Spleen (tissue), 7 donors: Measurements from ENCODE around the gene HSDL1.

ENCODE experiments used
- CTCF ChIP-seq, 11 experiments: fragments of 200-600 bp in 7 of 11; fragments of 450-650 bp in 4 of 11; sonication (generic) in 4 of 11; IDR thresholded peaks in 8 of 11; conservative IDR thresholded peaks in 3 of 11; 1 replicate in 7 of 11; 2 replicates in 4 of 11; pipeline versions ENCODE4 v1.4.0 to v1.8.0; 2016 to 2021; ENCODE audit warnings: antibody characterized with exemption in 11 of 11, inconsistent platforms in 4 of 11, mild to moderate bottlenecking in 1 of 11
- POLR2A ChIP-seq, 3 donors: fragments of 450-650 bp; IDR thresholded peaks; one replicate each; pipeline ENCODE4 v1.5.1; 2017; ENCODE audit warnings: antibody characterized with exemption in 3 of 3, mild to moderate bottlenecking in 1 of 3
- POLR2AphosphoS5 ChIP-seq, 3 donors: sonication (generic); formaldehyde crosslinking; IDR thresholded peaks; one replicate each; pipeline ENCODE4 v1.5.1; 2017; ENCODE audit warnings: antibody characterized with exemption in 3 of 3
- donor health status: DM: no; HTN: no; CAD: no; lungs with moderate emphysema.
- donor health status: DM: no; HTN: no; CAD: no.
- donor health status: DM: no; HTN: no; CAD: no.

- TF ChIP-seq POLR2A (IDR thresholded peaks at IDR 0.05), result no peak
- TF ChIP-seq CTCF (IDR thresholded peaks at IDR 0.05 in 8 of 11, conservative IDR thresholded peaks at IDR 0.05 in 3 of 11), result no peak
- TF ChIP-seq POLR2AphosphoS5 (IDR thresholded peaks at IDR 0.05), result no peak
Measured at GRCh38 chr16:84143784-84144199, 1.2 kb downstream of the HSDL1 start.
